B cell (primary cell): ENCODE data around the gene FALEC.

Experiments used
- CTCF ChIP-seq: fragments of 200-600 bp; IDR thresholded peaks from one replicate; pipeline ENCODE4 v1.8.0; 2022; ENCODE audit warnings: antibody characterized with exemption, mild to moderate bottlenecking
- EZH2 ChIP-seq: IDR thresholded peaks from 2 replicates; pipeline ENCODE4 v1.6.1; 2012; ENCODE audit warnings: borderline replicate concordance, low read depth, mild to moderate bottlenecking, moderate library complexity, low read length; ENCODE audit not compliant: insufficient read depth, poor library complexity, severe bottlenecking

- TF ChIP-seq CTCF (no peak), EZH2 (no peak)
Measured at GRCh38 chr1:150578272-150579109, 62.9 kb downstream of the FALEC start.
